Gastroesophageal sphincter (tissue), 3 donors: ENCODE data around the gene OTOR.

Experiments
- POLR2A ChIP-seq, 2 donors: fragments of 450-650 bp; IDR thresholded peaks; one replicate each; pipeline ENCODE4 v1.6.1; 2017; ENCODE audit warnings: antibody characterized with exemption in 2 of 2, mild to moderate bottlenecking in 2 of 2, moderate library complexity in 1 of 2
- POLR2AphosphoS5 ChIP-seq: sonication (generic); formaldehyde crosslinking; IDR thresholded peaks from one replicate; pipeline ENCODE4 v1.6.1; 2017; ENCODE audit warnings: antibody characterized with exemption
- TF ChIP-seq, protein P1 (sequence below), 4 experiments: fragments of 200-600 bp in 2 of 4; fragments of 450-650 bp in 2 of 4; sonication (generic) in 1 of 4; IDR thresholded peaks; one replicate each; pipeline ENCODE4 v1.5.1; 2017 to 2019; ENCODE audit warnings: antibody characterized with exemption in 4 of 4, mild to moderate bottlenecking in 2 of 4, moderate library complexity in 2 of 4

DNA sequence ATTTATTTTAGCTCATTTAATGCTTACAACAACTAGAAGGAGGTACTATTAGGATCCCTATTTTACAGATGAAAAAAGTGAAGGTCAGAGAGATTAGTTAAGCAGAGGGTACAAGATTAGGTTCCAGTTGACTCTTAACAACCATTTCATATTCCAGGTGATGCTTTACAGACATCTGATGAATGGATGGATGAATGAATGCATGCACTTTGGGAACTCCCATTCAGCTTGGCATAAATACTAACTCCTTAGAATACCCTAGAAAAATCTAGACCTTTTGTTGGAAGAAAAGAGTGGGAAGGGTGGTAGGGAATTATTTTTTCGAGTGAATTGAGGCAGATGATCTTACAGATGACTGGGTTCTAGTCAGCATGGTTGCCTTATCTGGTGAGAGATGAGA lies 19.1 kb upstream of the OTOR start:
- TF ChIP-seq, protein P1, sequence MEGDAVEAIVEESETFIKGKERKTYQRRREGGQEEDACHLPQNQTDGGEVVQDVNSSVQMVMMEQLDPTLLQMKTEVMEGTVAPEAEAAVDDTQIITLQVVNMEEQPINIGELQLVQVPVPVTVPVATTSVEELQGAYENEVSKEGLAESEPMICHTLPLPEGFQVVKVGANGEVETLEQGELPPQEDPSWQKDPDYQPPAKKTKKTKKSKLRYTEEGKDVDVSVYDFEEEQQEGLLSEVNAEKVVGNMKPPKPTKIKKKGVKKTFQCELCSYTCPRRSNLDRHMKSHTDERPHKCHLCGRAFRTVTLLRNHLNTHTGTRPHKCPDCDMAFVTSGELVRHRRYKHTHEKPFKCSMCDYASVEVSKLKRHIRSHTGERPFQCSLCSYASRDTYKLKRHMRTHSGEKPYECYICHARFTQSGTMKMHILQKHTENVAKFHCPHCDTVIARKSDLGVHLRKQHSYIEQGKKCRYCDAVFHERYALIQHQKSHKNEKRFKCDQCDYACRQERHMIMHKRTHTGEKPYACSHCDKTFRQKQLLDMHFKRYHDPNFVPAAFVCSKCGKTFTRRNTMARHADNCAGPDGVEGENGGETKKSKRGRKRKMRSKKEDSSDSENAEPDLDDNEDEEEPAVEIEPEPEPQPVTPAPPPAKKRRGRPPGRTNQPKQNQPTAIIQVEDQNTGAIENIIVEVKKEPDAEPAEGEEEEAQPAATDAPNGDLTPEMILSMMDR (IDR thresholded peaks at IDR 0.05) = no peak
- TF ChIP-seq POLR2AphosphoS5 (no peak), POLR2A (IDR thresholded peaks at IDR 0.05) (no peak)
